GM19351 (cell line): ENCODE measurements around the gene SH3BP5.
"Not testable (repeated sequence)": the region's sequence is repeated elsewhere in the genome, so short reads cannot be mapped to it uniquely, and the experiment has no call there.

ENCODE experiments used
- ATAC-seq: cut with Tn5 transposase; IDR thresholded peaks from one replicate; pipeline ENCODE4 v1.9.1; 2021; ENCODE audit warnings: mild to moderate bottlenecking, moderate library complexity; ENCODE audit not compliant: unreplicated experiment

The SH3BP5 gene

GRCh38 chr3:15332405-15333098 is at the start of gene SH3BP5:
Gene SH3BP5, minus strand, starts transcription at chr3:15332586. Its CDS starts 178 bp downstream, at chr3:15332408.
- peak; percentile 74 for ATAC-seq

GRCh38 chr3:15380980-15381890 is 48.8 kb upstream of the SH3BP5 start:
- ATAC-seq: no peak

GRCh38 chr3:15377961-15378791 is 45.8 kb upstream of the SH3BP5 start:
- peak; percentile 96 for ATAC-seq

- ATAC-seq: no peak
Measured at GRCh38 chr3:15375461-15376000, 43.1 kb upstream of the SH3BP5 start.

GRCh38 chr3:15372918-15373317 is 40.5 kb upstream of the SH3BP5 start:
- no peak for ATAC-seq

GRCh38 chr3:15368561-15369135 is 36.3 kb upstream of the SH3BP5 start:
- ATAC-seq: no peak

GRCh38 chr3:15367059-15367458 is 34.7 kb upstream of the SH3BP5 start:
- no peak for ATAC-seq

- ATAC-seq: not testable (repeated sequence)
Measured at GRCh38 chr3:15364078-15364477, 31.7 kb upstream of the SH3BP5 start.

GRCh38 chr3:15361494-15362214 is 29.3 kb upstream of the SH3BP5 start:
- ATAC-seq: peak; percentile 72

GRCh38 chr3:15360788-15361493 is 28.6 kb upstream of the SH3BP5 start:
- ATAC-seq: no peak

- no peak for ATAC-seq
Measured at GRCh38 chr3:15359677-15360397, 27.5 kb upstream of the SH3BP5 start.

- ATAC-seq: not testable (repeated sequence)
Measured at GRCh38 chr3:15356651-15357061, 24.3 kb upstream of the SH3BP5 start.

- no peak for ATAC-seq
Measured at GRCh38 chr3:15356176-15356575, 23.8 kb upstream of the SH3BP5 start.

GRCh38 chr3:15355086-15355485 is 22.7 kb upstream of the SH3BP5 start:
- ATAC-seq: no peak

- no peak for ATAC-seq
Measured at GRCh38 chr3:15354485-15354884, 22.1 kb upstream of the SH3BP5 start.

- ATAC-seq: no peak
Measured at GRCh38 chr3:15350141-15350540, 17.8 kb upstream of the SH3BP5 start.

- not testable (repeated sequence) for ATAC-seq
Measured at GRCh38 chr3:15349438-15349837, 17.1 kb upstream of the SH3BP5 start.

GRCh38 chr3:15348246-15348645 is 15.9 kb upstream of the SH3BP5 start:
- no peak for ATAC-seq

- no peak for ATAC-seq
Measured at GRCh38 chr3:15347737-15348110, 15.3 kb upstream of the SH3BP5 start.
